K562 (cell line): ENCODE measurements around the gene ZNF324B. TPM values are rescaled to one million over a fixed set of nuclear protein-coding genes. Genes with fewer than 3 reads are reported as not detected.

ENCODE experiments used
- ATAC-seq: fragments of 200-7000 bp; cut with Tn5 transposase; 3 replicates; pipeline ENCODE4 v1.9.1; 2020; ENCODE audit warnings: moderate library complexity
- BruUV-seq: library from RNA; stranded (reverse); fragments of 400-500 nt; replicated peaks from 2 replicates; lab custom pipeline; 2021; lab: Mats Ljungman, UMichigan
- CTCF ChIA-PET: fragments of 300-600 bp; formaldehyde crosslinking; extraction: SDS; loops from one replicate; lab custom pipeline; 2021; ENCODE audit warnings: low intra/inter-chr PET ratio; lab: Yijun Ruan, JAX
- POLR2A ChIA-PET: fragments of 300-600, 350-650 bp; sonication (Branson Sonifier 250); formaldehyde crosslinking; extraction: SDS; loops from one replicate; lab custom pipeline; 2021; ENCODE audit warnings: antibody characterized with exemption, inconsistent platforms; lab: Yijun Ruan, JAX
- DNase-seq, 4 experiments: peaks; one replicate each; pipeline versions ENCODE4 v3.0.0 to v3.0.0-alpha.2; 2011 to 2018; ENCODE audit warnings: low spot score in 3 of 4, mixed read lengths in 3 of 4; ENCODE audit errors: extremely low read depth in 1 of 4
- FAIRE-seq: peaks from 2 replicates; lab custom pipeline; 2011; peaks lifted over from hg19 to GRCh38; lab: Jason Lieb, UNC
- H2AFZ ChIP-seq: 2 replicates; pipeline ENCODE4 v1.6.0; 2011; ENCODE audit warnings: low read depth, low read length, control low read depth, inconsistent platforms
- H3K27ac ChIP-seq: fragments of 200-600 bp; 3 replicates; pipeline ENCODE4 v1.8.0; 2011; ENCODE audit warnings: low read depth, mild to moderate bottlenecking, control low read depth, inconsistent platforms, low read length, moderate library complexity, mixed read lengths; ENCODE audit errors: extremely low read depth
- H3K27me3 ChIP-seq, 2 experiments: fragments of 300-600 bp in 1 of 2; 2 replicates in 1 of 2; 3 replicates in 1 of 2; pipeline versions ENCODE4 v1.6.0 to v1.8.0; 2011; ENCODE audit warnings: inconsistent platforms in 2 of 2, low read length in 2 of 2, mild to moderate bottlenecking in 1 of 2, mixed read lengths in 1 of 2, moderate library complexity in 1 of 2; ENCODE audit not compliant: control insufficient read depth in 2 of 2, insufficient read depth in 2 of 2
- H3K36me3 ChIP-seq: fragments of 300-600 bp; 3 replicates; pipeline ENCODE4 v1.8.0; 2011; ENCODE audit warnings: mild to moderate bottlenecking, low read length, inconsistent platforms; ENCODE audit not compliant: control insufficient read depth, insufficient read depth
- H3K4me1 ChIP-seq, 2 experiments: fragments of 200-600 bp in 1 of 2; replicated peaks in 1 of 2; 2 replicates in 1 of 2; 3 replicates in 1 of 2; pipeline versions ENCODE4 v1.5.1 to v1.8.0; 2011; ENCODE audit warnings: inconsistent platforms in 2 of 2, low read length in 2 of 2, mild to moderate bottlenecking in 1 of 2, mixed read lengths in 1 of 2, moderate library complexity in 1 of 2; ENCODE audit not compliant: control insufficient read depth in 2 of 2, insufficient read depth in 2 of 2
- H3K4me2 ChIP-seq: 2 replicates; pipeline ENCODE4 v1.6.1; 2011; ENCODE audit warnings: low read length, control low read depth, inconsistent platforms, mixed read lengths; ENCODE audit not compliant: insufficient read depth
- H3K4me3 ChIP-seq: fragments of 200-600 bp; sonication (generic), shearing (Covaris generic); 2 replicates; pipeline ENCODE4 v1.5.1; 2016; ENCODE audit warnings: control low read depth, inconsistent platforms
- H3K79me2 ChIP-seq: fragments of 200-600 bp; 3 replicates; pipeline ENCODE4 v1.8.0; 2011; ENCODE audit warnings: low read length, inconsistent platforms; ENCODE audit not compliant: control insufficient read depth, insufficient read depth
- H3K9ac ChIP-seq, 2 experiments: 2 replicates each; pipeline versions ENCODE4 v1.6.0 to v1.6.1; 2011; ENCODE audit warnings: low read depth in 2 of 2, low read length in 2 of 2, control low read depth in 1 of 2, inconsistent platforms in 1 of 2, mild to moderate bottlenecking in 1 of 2, mixed read lengths in 1 of 2; ENCODE audit not compliant: insufficient read depth in 1 of 2
- H3K9me1 ChIP-seq: one replicate; pipeline ENCODE4 v1.6.0; 2011; ENCODE audit warnings: inconsistent platforms, mild to moderate bottlenecking, low read length, moderate library complexity; ENCODE audit not compliant: control insufficient read depth, insufficient read depth
- H3K9me3 ChIP-seq: replicated peaks from 2 replicates; pipeline ENCODE4 v1.5.1; 2011; ENCODE audit warnings: low read depth, low read length, inconsistent platforms; ENCODE audit not compliant: control insufficient read depth, insufficient read depth
- H4K20me1 ChIP-seq: replicated peaks from 2 replicates; pipeline ENCODE4 v1.6.1; 2011; ENCODE audit warnings: low read length, inconsistent platforms, mixed read lengths; ENCODE audit not compliant: control insufficient read depth, insufficient read depth
- CAMTA2 ChIP-seq: fragments of 250-450 bp; sonication (Bioruptor Pico); conservative IDR thresholded peaks from 2 replicates; pipeline ENCODE4 v1.5.1; 2022
- CCNT2 ChIP-seq: IDR thresholded peaks from 2 replicates; pipeline ENCODE4 v1.6.1; 2011; ENCODE audit warnings: borderline replicate concordance, low read depth, mild to moderate bottlenecking, moderate library complexity, mixed read lengths, low read length; ENCODE audit not compliant: insufficient read length; ENCODE audit errors: extremely low read depth
- CREM ChIP-seq: IDR thresholded peaks from 2 replicates; pipeline ENCODE4 v1.6.1; 2014; ENCODE audit warnings: antibody characterized with exemption, low read depth
- DPF2 ChIP-seq: fragments of 450-650 bp; IDR thresholded peaks from 2 replicates; pipeline ENCODE4 v1.6.1; 2016
- HDAC1 ChIP-seq, 2 experiments: fragments of 450-650 bp; IDR thresholded peaks; 2 replicates each; pipeline ENCODE4 v1.6.1; 2016 to 2017; ENCODE audit warnings: inconsistent platforms in 1 of 2, mild to moderate bottlenecking in 1 of 2, moderate library complexity in 1 of 2
- IFI16 ChIP-seq: fragments of 250-450 bp; sonication (Bioruptor Pico); IDR thresholded peaks from 2 replicates; pipeline ENCODE4 v2.1.2; 2022; ENCODE audit warnings: mild to moderate bottlenecking, inconsistent platforms
- MAZ ChIP-seq, 2 experiments: fragments of 450-650 bp in 1 of 2; sonication (generic) in 1 of 2; formaldehyde crosslinking; IDR thresholded peaks in 1 of 2; conservative IDR thresholded peaks in 1 of 2; 2 replicates each; pipeline versions ENCODE4 v1.4.0 to v1.5.0; 2020; ENCODE audit warnings: mild to moderate bottlenecking in 1 of 2, missing genetic modification reagents in 1 of 2
- PPARD ChIP-seq: fragments of 250-450 bp; sonication (Bioruptor Pico); IDR thresholded peaks from 2 replicates; pipeline ENCODE4 v1.8.0; 2022; ENCODE audit warnings: inconsistent platforms, mild to moderate bottlenecking, moderate library complexity
- SLC30A9 ChIP-seq: fragments of 250-450 bp; sonication (Bioruptor Pico); IDR thresholded peaks from 2 replicates; pipeline ENCODE4 v1.8.0; 2022; ENCODE audit warnings: mild to moderate bottlenecking, moderate library complexity
- UBTF ChIP-seq, 2 experiments: IDR thresholded peaks; 2 replicates each; pipeline ENCODE4 v1.6.1; 2012; ENCODE audit warnings: improper control_type of control experiment in 2 of 2, low read depth in 2 of 2, low read length in 2 of 2, borderline replicate concordance in 1 of 2
- USF1 ChIP-seq: sonication (generic); formaldehyde crosslinking; IDR thresholded peaks from 2 replicates; pipeline ENCODE4 v1.9.0; 2022; ENCODE audit warnings: mild to moderate bottlenecking, missing genetic modification reagents
- ZBTB34 ChIP-seq: fragments of 250-450 bp; sonication (Bioruptor Pico); IDR thresholded peaks from 2 replicates; pipeline ENCODE4 v1.8.0; 2021; ENCODE audit warnings: mild to moderate bottlenecking, moderate library complexity
- ZNF780A ChIP-seq: fragments of 250-450 bp; sonication (Bioruptor Pico); IDR thresholded peaks from 2 replicates; pipeline ENCODE4 v1.5.0; 2021; ENCODE audit warnings: mild to moderate bottlenecking
- WGBS: fragments of 100-300 bp; shearing (Covaris generic); methylation state at CpG from one replicate; pipeline ENCODE4 v1.1.6; 2016; ENCODE audit warnings: low coverage, mixed read lengths; ENCODE audit not compliant: insufficient coverage; ENCODE audit errors: missing lambda C conversion rate; 5-methylcytosine and 5-hydroxymethylcytosine counted together
- in situ Hi-C: fragments of 300-500 bp; cut with MboI; formaldehyde crosslinking; loops from 4 replicates; pipeline ENCODE4 v1.15.0; 2018; ENCODE audit warnings: inconsistent platforms, mixed read lengths
- intact Hi-C: fragments of 100-400 bp; cut with micrococcal nuclease; formaldehyde crosslinking; loops from 2 replicates; pipeline ENCODE4 v1.14.2; 2022
- polyA plus RNA-seq, 8 experiments: library from polyadenylated mRNA; depleted of rRNA in 4 of 8; stranded (reverse) in 5 of 8; unstranded in 3 of 8; fragments of >200 nt; fragmentation: Nextera tagmentation in 2 of 8; fragmentation: Illumina TruSeq in 1 of 8; extraction: Ambion mirVana in 2 of 8; extraction: Trizol in 1 of 8; gene quantifications; 2 replicates each; pipeline versions ENCODE4 v1.2.1 to v1.2.3, GENCODE V29; 2011 to 2014; ENCODE audit warnings: inconsistent platforms in 1 of 8, missing spikeins in 1 of 8
- total RNA-seq, 7 experiments: library from RNA; depleted of rRNA in 6 of 7; stranded (reverse); fragments of >200 nt in 6 of 7; fragmentation: Illumina TruSeq in 2 of 7; extraction: Trizol in 2 of 7; gene quantifications; 2 replicates each; pipeline versions ENCODE4 v1.2.1 to v1.2.3, GENCODE V29; 2011 to 2021; ENCODE audit warnings: low replicate concordance in 1 of 7
- TF ChIP-seq, protein P1 (sequence below): fragments of 250-450 bp; sonication (Bioruptor Pico); IDR thresholded peaks from 2 replicates; pipeline ENCODE4 v1.5.0; 2020; ENCODE audit warnings: mild to moderate bottlenecking
- TF ChIP-seq, protein P2 (sequence below), 2 experiments: fragments of 450-650 bp; IDR thresholded peaks; 2 replicates each; pipeline ENCODE4 v1.6.1; 2016

The ZNF324B gene
- total and polyA plus RNA-seq, 9 of the 15 experiments (the other 6 are each of a cell fraction or from before 2014, with no cell fraction given), result 0.20 to 13.5 (median 5.7) TPM

- no peak for FAIRE-seq
- Histone ChIP-seq H3K9ac (0 out of 4 replicates have a peak overlapping the region, but pooled peaks of 1 of the 2 experiments have one; percentile 46), H2AFZ (no peak overlapping the region), H3K4me2 (no peak overlapping the region), H3K9me3 (no peaks in the 10 kb centered on the region), H3K9me1 (no peaks in the 10 kb centered on the region), H3K36me3 (peaks cover 40% of the 10 kb centered on the region; the same call in 2 of the 3 replicates), H3K27ac (no peak overlapping the region), H3K79me2 (no peaks in the 10 kb centered on the region; the same call in 2 of the 3 replicates), H3K27me3 (no peaks in the 10 kb centered on the region), H3K4me3 (no peak overlapping the region), H3K4me1 (peaks cover 22 to 46% of the 10 kb centered on the region in 2 experiments), H4K20me1 (0 out of 2 replicates have a peak, but pooled peaks cover 6% of the 10 kb centered on the region)
- no peak for ATAC-seq
- CTCF ChIA-PET, result no interaction called here
- WGBS, result 94% methylated on average over 7 of the region's 7 CpGs
- intact Hi-C loops, result loop anchor here (5.0 kb wide), 2 partner anchors 152 to 297 kb away; partner anchors contain the start of genes ZNF274 and ZSCAN22
- no TSS peak for BruUV-seq
- POLR2A ChIA-PET, result interaction anchor here (0.7 to 2.1 kb wide), 4 partner anchors 10 to 64 kb away, joined by 3 to 7 read pairs (median 5); partner anchors contain the start of gene TRIM28
- in situ Hi-C loops, result no loop called here
- DNase-seq, result no peak
- no peak for TF ChIP-seq HDAC1 (IDR thresholded peaks at IDR 0.05)
- no peak for TF ChIP-seq CCNT2
- no peak for TF ChIP-seq CREM
- TF ChIP-seq, protein P1, sequence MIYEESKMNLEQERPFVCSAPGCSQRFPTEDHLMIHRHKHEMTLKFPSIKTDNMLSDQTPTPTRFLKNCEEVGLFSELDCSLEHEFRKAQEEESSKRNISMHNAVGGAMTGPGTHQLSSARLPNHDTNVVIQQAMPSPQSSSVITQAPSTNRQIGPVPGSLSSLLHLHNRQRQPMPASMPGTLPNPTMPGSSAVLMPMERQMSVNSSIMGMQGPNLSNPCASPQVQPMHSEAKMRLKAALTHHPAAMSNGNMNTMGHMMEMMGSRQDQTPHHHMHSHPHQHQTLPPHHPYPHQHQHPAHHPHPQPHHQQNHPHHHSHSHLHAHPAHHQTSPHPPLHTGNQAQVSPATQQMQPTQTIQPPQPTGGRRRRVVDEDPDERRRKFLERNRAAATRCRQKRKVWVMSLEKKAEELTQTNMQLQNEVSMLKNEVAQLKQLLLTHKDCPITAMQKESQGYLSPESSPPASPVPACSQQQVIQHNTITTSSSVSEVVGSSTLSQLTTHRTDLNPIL, result no peak
- no peak for TF ChIP-seq IFI16 (CRISPR knock-in tag)
- no peak for TF ChIP-seq ZBTB34 (CRISPR knock-in tag)
- no peak for TF ChIP-seq PPARD (CRISPR knock-in tag)
- TF ChIP-seq DPF2, result no peak
- no peak for TF ChIP-seq ZNF780A (CRISPR knock-in tag)
- TF ChIP-seq UBTF (IDR thresholded peaks at IDR 0.05; ENCODE audit: borderline replicate concordance in 1 of 2, low read depth in 2 of 2, low read length in 2 of 2), result no peak
- TF ChIP-seq CAMTA2 (CRISPR knock-in tag), result no peak
- TF ChIP-seq, protein P2, sequence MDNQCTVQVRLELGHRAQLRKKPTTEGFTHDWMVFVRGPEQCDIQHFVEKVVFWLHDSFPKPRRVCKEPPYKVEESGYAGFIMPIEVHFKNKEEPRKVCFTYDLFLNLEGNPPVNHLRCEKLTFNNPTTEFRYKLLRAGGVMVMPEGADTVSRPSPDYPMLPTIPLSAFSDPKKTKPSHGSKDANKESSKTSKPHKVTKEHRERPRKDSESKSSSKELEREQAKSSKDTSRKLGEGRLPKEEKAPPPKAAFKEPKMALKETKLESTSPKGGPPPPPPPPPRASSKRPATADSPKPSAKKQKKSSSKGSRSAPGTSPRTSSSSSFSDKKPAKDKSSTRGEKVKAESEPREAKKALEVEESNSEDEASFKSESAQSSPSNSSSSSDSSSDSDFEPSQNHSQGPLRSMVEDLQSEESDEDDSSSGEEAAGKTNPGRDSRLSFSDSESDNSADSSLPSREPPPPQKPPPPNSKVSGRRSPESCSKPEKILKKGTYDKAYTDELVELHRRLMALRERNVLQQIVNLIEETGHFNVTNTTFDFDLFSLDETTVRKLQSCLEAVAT (IDR thresholded peaks at IDR 0.05), result no peak
- no peak for TF ChIP-seq USF1 (CRISPR knock-in tag)
- no peak for TF ChIP-seq SLC30A9
- TF ChIP-seq MAZ (CRISPR knock-in tag; conservative IDR thresholded peaks at IDR 0.05 in 1 of 2, IDR thresholded peaks at IDR 0.05 in 1 of 2), result no peak
These were observed 27.9 kb downstream of the ZNF324B start for GRCh38 chr19:58479303-58479702.
